ENCODE results near the gene DIAPH2. TPM values are rescaled to one million over a fixed set of nuclear protein-coding genes. Genes with fewer than 3 reads are reported as not detected.
A peak's percentile ranks its signal among the peaks of the same experiment; 100 is the strongest.

The DIAPH2 gene
- total and polyA plus RNA-seq, 9 donors, result 5.2 to 15.8 (median 8.9) TPM

DNA sequence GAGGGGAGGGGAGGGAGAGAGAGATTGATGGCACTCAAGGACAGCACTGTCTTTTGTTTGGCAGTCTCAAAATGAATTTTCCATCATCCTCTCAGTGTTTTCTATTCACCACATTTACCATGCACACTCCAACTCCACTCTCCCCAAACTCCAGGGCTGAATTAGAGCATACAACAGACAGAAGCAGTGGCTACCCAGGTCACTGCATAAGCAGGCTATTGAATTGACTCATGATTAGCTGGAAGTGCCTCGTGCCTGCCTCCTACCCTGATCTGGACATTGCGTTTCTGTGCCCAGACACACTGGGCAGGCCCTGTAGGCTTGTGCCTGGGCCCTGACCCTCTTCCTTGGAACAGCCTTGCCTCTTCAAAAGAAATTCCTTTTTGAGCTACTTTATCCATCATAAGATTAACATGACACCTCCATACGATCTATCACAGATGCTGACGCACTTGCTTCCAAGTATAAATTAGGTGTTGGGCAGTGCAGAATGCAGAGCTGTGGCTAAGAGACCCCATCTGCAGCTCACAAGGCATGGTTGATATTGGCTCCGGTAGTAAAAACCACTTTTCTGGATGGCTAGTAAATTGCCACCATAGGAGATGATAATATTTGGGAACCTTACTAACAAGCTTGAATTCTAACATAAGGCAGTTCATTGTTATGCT, 952.0 kb downstream of the DIAPH2 start:
- 71% methylated on average over 2 of the region's 5 CpGs for WGBS (ENCODE audit: insufficient coverage)
- Histone ChIP-seq H3K36me3 (ENCODE audit: control insufficient read depth, insufficient read depth, low read length) (no peaks in the 10 kb centered on the region), H3K27me3 (ENCODE audit: control insufficient read depth, insufficient read depth, low read length) (peaks cover 3% of the 10 kb centered on the region), H3K9me3 (replicated peaks; ENCODE audit: control insufficient read depth, low read depth, low read length) (no peaks in the 10 kb centered on the region), H3K4me1 (ENCODE audit: control insufficient read depth, insufficient read depth, low read length) (no peaks in the 10 kb centered on the region), H3K4me3 (ENCODE audit: low read length) (no peak overlapping the region), H3K27ac (ENCODE audit: low read length) (no peak overlapping the region)
- DNase-seq, result no peak

DNA sequence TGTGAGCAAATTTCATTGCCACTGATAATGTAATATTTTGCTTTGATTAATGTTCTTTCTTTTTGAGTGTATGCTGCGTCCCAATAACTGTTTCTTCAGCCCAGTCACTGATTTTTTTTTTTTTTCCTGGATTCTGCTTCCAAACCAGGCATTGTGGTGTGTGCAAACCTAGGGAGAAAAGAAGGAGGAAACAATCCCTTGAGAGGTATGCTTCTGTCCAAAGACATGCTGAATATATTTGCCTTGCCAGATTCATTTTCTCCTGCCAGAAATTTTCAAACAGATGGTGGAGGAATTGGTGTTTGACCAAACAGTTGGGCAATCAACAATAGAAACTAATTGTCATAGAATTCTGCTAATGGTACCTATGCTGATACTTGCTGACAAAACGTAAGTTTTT, 952.6 kb downstream of the DIAPH2 start:
- DNase-seq, result peak; percentile 3
- no peaks in the 10 kb centered on the region for H3K4me1 ChIP-seq (ENCODE audit: control insufficient read depth, insufficient read depth, low read length)
- 50% methylated on average over 1 of the region's 2 CpGs for WGBS (ENCODE audit: insufficient coverage)
- no peak overlapping the region for H3K4me3 ChIP-seq (ENCODE audit: low read length)
- H3K36me3 ChIP-seq (ENCODE audit: control insufficient read depth, insufficient read depth, low read length), result no peaks in the 10 kb centered on the region
- H3K27me3 ChIP-seq (ENCODE audit: control insufficient read depth, insufficient read depth, low read length), result peaks cover 3% of the 10 kb centered on the region
- no peak overlapping the region for H3K27ac ChIP-seq (ENCODE audit: low read length)
- H3K9me3 ChIP-seq (replicated peaks; ENCODE audit: control insufficient read depth, low read depth, low read length), result no peaks in the 10 kb centered on the region

DNA sequence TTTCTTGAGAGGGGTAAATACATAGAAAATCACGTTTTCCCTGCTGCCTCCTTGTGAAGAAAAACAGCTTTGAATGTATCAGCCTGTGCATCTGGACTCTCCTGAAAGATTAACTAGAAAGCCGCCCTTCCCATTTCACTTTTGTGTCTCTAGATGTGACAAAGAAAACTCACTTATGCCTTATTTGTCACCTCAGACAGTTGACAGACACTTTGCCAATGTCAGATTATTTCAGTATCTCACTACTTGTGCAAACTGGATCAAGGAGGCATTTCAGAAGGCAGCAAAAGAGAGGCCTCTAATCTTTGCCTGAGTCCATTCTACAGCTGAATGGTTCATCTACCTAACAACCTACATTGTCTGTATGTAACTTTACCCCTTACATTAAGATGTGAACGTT, 954.0 kb downstream of the DIAPH2 start:
- DNase-seq, result no peak
- no peaks in the 10 kb centered on the region for H3K36me3 ChIP-seq (ENCODE audit: control insufficient read depth, insufficient read depth, low read length)
- 74% methylated on average over 2 of the region's 3 CpGs for WGBS (ENCODE audit: insufficient coverage)
- peaks cover 3% of the 10 kb centered on the region for H3K27me3 ChIP-seq (ENCODE audit: control insufficient read depth, insufficient read depth, low read length)
- H3K4me3 ChIP-seq (ENCODE audit: low read length), result no peak overlapping the region
- peaks cover 3% of the 10 kb centered on the region for H3K9me3 ChIP-seq (replicated peaks; ENCODE audit: control insufficient read depth, low read depth, low read length)
- no peaks in the 10 kb centered on the region for H3K4me1 ChIP-seq (ENCODE audit: control insufficient read depth, insufficient read depth, low read length)
- no peak overlapping the region for H3K27ac ChIP-seq (ENCODE audit: low read length)

GRCh38 chrX:97639526-97639925, 954.9 kb downstream of the DIAPH2 start:
- H3K4me3 ChIP-seq (ENCODE audit: low read length), result no peak overlapping the region
- H3K27me3 ChIP-seq (ENCODE audit: control insufficient read depth, insufficient read depth, low read length), result peaks cover 3% of the 10 kb centered on the region
- no peaks in the 10 kb centered on the region for H3K4me1 ChIP-seq (ENCODE audit: control insufficient read depth, insufficient read depth, low read length)
- H3K9me3 ChIP-seq (replicated peaks; ENCODE audit: control insufficient read depth, low read depth, low read length), result peaks cover 3% of the 10 kb centered on the region
- no peaks in the 10 kb centered on the region for H3K36me3 ChIP-seq (ENCODE audit: control insufficient read depth, insufficient read depth, low read length)
- 24% methylated on average over 5 of the region's 5 CpGs for WGBS (ENCODE audit: insufficient coverage)
- H3K27ac ChIP-seq (ENCODE audit: low read length), result no peak overlapping the region
- no peak for DNase-seq

Other genes starting within 250 kb of the DIAPH2 start
- gene RPA4, start 199.1 kb downstream of the DIAPH2 start, total RNA-seq, result 0.93 TPM
- under 1 TPM in 3 of 8 donors, not detected in 5; 0.16 to 0.20 (median 0.16) TPM for gene RPA4, start 199.1 kb downstream of the DIAPH2 start, polyA plus RNA-seq (ENCODE audit: insufficient read depth in 1 of 8, insufficient read length in 8 of 8, low replicate concordance in 1 of 8)